22Rv1 (cell line): ENCODE results near the gene MTERF1.

ENCODE experiments used
- H3K27ac ChIP-seq: fragments of 450-650 bp; 2 replicates; pipeline ENCODE4 v1.5.1; 2017
- CTCF ChIP-seq: fragments of 450-650 bp; IDR thresholded peaks from 2 replicates; pipeline ENCODE4 v1.5.1; 2017; ENCODE audit warnings: mild to moderate bottlenecking
- ZFX ChIP-seq: fragments of 450-650 bp; IDR thresholded peaks from 2 replicates; pipeline ENCODE4 v1.6.1; 2017; ENCODE audit warnings: antibody characterized with exemption, borderline replicate concordance

MTERF1 gene

GRCh38 chr7:91837397-91838070, 43.0 kb downstream of the MTERF1 start:
- TF ChIP-seq CTCF (no peak), ZFX (no peak)
- no peak overlapping the region for H3K27ac ChIP-seq

- H3K27ac ChIP-seq = no peak overlapping the region
- no peak for TF ChIP-seq CTCF
- no peak for TF ChIP-seq ZFX
Observed at GRCh38 chr7:91835826-91836368, 44.6 kb downstream of the MTERF1 start.

- no peak overlapping the region for H3K27ac ChIP-seq
- TF ChIP-seq ZFX (no peak), CTCF (no peak)
Observed at GRCh38 chr7:91835091-91835825, 45.2 kb downstream of the MTERF1 start.

- TF ChIP-seq ZFX (no peak), CTCF (no peak)
- no peak overlapping the region for H3K27ac ChIP-seq
Observed at GRCh38 chr7:91832493-91833045, 47.9 kb downstream of the MTERF1 start.

- TF ChIP-seq CTCF (no peak), ZFX (no peak)
- H3K27ac ChIP-seq = no peak overlapping the region
Observed at GRCh38 chr7:91827169-91827568, 53.3 kb downstream of the MTERF1 start.

- no peak overlapping the region for H3K27ac ChIP-seq
- TF ChIP-seq ZFX = no peak
- TF ChIP-seq CTCF = no peak
Observed at GRCh38 chr7:91826377-91826776, 54.1 kb downstream of the MTERF1 start.

GRCh38 chr7:91824201-91824600, 56.3 kb downstream of the MTERF1 start:
- no peak for TF ChIP-seq CTCF
- no peak for TF ChIP-seq ZFX

More at GRCh38 chr7:91824201-91824600, 56.3 kb downstream of the MTERF1 start:
- no peak overlapping the region for H3K27ac ChIP-seq
